ENCODE data around the gene LAP3.
"Not testable (repeated sequence)": the region's sequence is repeated elsewhere in the genome, so short reads cannot be mapped to it uniquely, and the experiment has no call there.

The LAP3 gene

DNA sequence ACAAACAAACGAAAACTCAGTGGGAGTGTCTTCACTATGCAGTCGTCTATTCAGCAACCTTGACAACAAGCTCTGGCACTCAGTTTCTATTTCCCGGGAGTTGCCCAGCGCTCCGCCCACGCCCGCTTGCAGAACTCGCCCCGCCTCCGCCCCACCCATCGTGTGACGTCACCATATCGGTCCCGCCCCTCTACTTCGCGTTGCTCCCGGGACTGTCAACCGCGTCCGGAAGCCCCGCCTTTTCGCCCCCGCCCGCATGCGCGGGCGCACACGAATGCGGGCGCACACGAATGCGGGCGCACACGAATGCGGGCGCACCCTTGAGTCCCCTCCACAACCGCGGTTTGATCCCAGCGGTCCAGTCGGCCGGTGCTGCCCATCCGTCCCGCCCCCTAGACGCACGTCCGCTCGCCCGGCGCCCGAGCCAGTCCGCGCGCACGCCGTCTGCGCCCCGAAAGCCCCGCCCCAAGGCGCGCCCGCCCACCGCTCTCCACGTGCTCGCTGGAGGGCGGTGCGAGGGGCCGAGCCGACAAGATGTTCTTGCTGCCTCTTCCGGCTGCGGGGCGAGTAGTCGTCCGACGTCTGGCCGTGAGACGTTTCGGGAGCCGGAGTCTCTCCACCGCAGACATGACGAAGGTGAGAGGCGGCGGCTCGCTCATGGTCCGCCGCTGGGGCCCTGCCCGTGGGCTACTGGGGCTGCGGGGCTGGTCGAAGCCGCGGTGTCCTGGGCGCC lies at the start of gene LAP3:
LAP3 (plus strand) TSS at position 267 of the 733 bp plus-strand sequence; CDS start at position 535, 268 bp downstream.
- TF ChIP-seq, protein P1, sequence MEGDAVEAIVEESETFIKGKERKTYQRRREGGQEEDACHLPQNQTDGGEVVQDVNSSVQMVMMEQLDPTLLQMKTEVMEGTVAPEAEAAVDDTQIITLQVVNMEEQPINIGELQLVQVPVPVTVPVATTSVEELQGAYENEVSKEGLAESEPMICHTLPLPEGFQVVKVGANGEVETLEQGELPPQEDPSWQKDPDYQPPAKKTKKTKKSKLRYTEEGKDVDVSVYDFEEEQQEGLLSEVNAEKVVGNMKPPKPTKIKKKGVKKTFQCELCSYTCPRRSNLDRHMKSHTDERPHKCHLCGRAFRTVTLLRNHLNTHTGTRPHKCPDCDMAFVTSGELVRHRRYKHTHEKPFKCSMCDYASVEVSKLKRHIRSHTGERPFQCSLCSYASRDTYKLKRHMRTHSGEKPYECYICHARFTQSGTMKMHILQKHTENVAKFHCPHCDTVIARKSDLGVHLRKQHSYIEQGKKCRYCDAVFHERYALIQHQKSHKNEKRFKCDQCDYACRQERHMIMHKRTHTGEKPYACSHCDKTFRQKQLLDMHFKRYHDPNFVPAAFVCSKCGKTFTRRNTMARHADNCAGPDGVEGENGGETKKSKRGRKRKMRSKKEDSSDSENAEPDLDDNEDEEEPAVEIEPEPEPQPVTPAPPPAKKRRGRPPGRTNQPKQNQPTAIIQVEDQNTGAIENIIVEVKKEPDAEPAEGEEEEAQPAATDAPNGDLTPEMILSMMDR (IDR thresholded peaks at IDR 0.05; ENCODE audit: low read length, missing control alignments) = no peak
- peak within 1 kb of the TSS; percentile 86 for H3K4me3 ChIP-seq (replicated peaks; ENCODE audit: low read depth, low read length)
- peak; percentile 98 for DNase-seq (ENCODE audit: low read depth)

DNA sequence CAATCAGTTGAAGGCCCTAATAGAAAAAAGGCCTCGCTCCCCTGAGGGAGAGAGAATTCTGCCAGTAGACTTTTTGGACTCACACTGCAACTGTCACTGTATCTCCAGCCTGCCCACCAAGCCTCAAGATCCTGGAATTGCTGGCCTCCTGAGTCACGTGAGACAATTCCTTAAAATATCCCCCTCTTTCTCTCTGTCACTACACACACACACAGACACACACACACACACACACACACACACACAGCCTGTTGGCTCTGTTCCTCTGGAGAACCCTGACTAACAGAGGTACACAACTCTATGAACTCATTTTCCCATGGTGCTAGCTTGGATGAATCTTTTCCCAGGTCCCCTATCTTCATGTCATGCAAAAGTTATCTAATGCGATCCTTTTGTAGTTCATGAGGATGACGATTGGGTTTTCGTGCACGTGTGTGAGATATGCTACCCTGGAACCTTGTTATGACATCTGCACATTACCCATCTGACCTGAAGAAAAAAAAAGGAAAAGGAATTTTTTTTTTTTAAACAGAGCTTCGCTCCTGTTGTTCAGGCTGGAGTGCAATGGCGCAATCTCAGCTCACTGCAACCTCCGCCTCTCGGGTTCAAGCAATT lies 48.3 kb upstream of the LAP3 start:
- no peak for DNase-seq (ENCODE audit: low read depth)
- H3K4me3 ChIP-seq (replicated peaks; ENCODE audit: low read depth, low read length) = no peak overlapping the region
- TF ChIP-seq, protein P1 (IDR thresholded peaks at IDR 0.05; ENCODE audit: low read length, missing control alignments) = no peak

DNA sequence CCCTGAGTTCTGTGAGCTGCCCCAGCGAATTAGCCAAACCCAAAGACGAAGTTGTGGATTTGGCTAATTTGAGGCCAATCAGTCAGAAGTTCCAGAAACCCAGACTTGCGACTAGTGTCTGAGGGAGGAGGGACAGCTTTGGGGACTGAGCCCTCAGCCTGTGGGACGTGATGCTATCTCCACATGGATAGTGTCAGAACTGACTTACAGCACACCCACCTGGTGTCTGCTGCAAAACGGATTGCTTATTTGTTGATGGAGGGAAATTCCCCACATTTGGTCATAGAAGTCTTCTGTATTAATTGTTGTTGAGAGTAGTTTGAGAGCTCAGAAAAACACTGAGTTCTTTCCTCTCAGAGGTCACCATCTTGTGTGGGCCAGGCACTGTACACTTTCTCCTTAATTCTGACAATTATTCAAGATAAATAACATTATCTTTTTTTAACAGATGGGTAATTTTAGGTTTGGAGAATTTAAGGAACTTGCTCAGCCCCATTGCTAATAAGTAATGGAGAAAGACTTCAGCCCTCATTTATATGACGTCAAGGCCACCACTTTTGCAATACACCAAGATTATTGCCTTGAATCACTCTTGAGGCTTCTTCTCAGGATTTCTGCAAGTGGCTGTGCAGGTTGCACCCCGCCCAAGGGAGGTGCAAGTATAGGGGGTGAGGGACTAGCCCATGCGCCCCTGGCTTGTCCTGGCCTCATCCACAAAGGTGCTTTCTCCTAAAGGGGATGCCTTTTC lies 45.3 kb upstream of the LAP3 start:
- TF ChIP-seq, protein P1 (IDR thresholded peaks at IDR 0.05; ENCODE audit: low read length, missing control alignments) = no peak
- no peak overlapping the region for H3K4me3 ChIP-seq (replicated peaks; ENCODE audit: low read depth, low read length)
- DNase-seq (ENCODE audit: low read depth) = no peak

DNA sequence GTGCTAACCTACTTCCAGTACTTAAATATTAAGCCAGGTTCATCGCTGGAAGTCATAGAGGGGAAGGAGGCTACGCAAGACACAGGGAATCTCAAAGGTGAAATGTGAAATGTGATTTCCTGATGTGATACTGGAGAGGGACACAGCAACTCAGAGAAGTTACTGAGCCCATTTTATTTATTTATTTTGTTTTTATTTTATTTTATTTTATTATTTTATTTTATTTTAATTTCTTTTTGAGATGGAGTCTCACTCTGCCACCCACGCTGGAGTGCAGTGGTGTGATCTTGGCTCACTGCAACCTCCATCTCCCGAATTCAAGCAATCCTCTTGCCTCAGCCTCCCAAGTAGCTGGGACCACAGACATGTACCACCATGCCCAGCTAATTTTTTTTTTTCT lies 42.3 kb upstream of the LAP3 start:
- H3K4me3 ChIP-seq (replicated peaks; ENCODE audit: low read depth, low read length) = no peak overlapping the region
- TF ChIP-seq, protein P1 (IDR thresholded peaks at IDR 0.05; ENCODE audit: low read length, missing control alignments) = no peak
- DNase-seq (ENCODE audit: low read depth) = no peak

DNA sequence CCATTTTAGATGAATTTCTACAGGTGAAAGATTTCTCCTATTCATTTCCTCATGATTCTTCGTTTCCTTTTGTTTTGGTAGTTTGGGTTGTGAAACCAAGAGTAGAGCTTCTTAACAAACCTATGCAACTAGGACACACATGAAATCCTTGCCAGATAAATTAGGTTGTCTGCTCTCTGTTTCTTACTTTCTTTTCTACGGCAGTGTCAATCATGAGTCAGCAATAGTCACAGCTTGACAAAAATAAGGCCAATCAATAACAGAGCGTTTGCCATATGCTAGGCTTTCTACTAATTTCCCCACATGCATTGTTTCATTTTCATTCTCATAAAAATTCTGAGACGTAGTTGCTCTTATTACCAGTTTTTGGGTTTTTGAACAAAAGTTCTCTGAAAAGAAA lies 41.8 kb upstream of the LAP3 start:
- TF ChIP-seq, protein P1 (IDR thresholded peaks at IDR 0.05; ENCODE audit: low read length, missing control alignments) = no peak
- no peak overlapping the region for H3K4me3 ChIP-seq (replicated peaks; ENCODE audit: low read depth, low read length)
- DNase-seq (ENCODE audit: low read depth) = no peak

GRCh38 chr4:17535906-17536305 lies 41.1 kb upstream of the LAP3 start:
- no peak overlapping the region for H3K4me3 ChIP-seq (replicated peaks; ENCODE audit: low read depth, low read length)
- peak; percentile 14 for DNase-seq (ENCODE audit: low read depth)
- TF ChIP-seq, protein P1 (IDR thresholded peaks at IDR 0.05; ENCODE audit: low read length, missing control alignments) = no peak

GRCh38 chr4:17537060-17537459 lies 39.9 kb upstream of the LAP3 start:
- not testable (repeated sequence) for DNase-seq (ENCODE audit: low read depth)

More at GRCh38 chr4:17537060-17537459, 39.9 kb upstream of the LAP3 start:
- H3K4me3 ChIP-seq (replicated peaks; ENCODE audit: low read depth, low read length) = not testable (repeated sequence)
